Posterior vena cava (tissue), 2 donors: ENCODE measurements around the gene SENP5. TPM values are rescaled to one million over a fixed set of nuclear protein-coding genes. Genes with fewer than 3 reads are reported as not detected.
"Not testable (repeated sequence)": the region's sequence is repeated elsewhere in the genome, so short reads cannot be mapped to it uniquely, and the experiment has no call there.

Experiments used
- DNase-seq: peaks from one replicate; pipeline ENCODE4 v3.0.0-alpha.2; 2020; ENCODE audit warnings: low spot score
- intact Hi-C, 2 donors: fragments of 100-400 bp; cut with DNase I; formaldehyde crosslinking; loops; one replicate each; pipeline versions ENCODE4 v1.14.1 to v1.14.2; 2022 to 2023
- total RNA-seq, 2 donors: library from RNA; stranded (reverse); fragmentation: NEBNext Ultra II Directional; extraction: Animal tissue kit (Norgen Biotek cat#: 25700); gene quantifications; one replicate each; pipeline ENCODE4 v1.2.1, GENCODE V29; 2021
- donor health status: DM: yes; HTN: yes; CAD: no.
- donor health status: DM: yes; HTN: yes; CAD: no.

SENP5 gene
- total RNA-seq, 2 donors from 2014 or later: 26.5 to 35.9 TPM

DNA sequence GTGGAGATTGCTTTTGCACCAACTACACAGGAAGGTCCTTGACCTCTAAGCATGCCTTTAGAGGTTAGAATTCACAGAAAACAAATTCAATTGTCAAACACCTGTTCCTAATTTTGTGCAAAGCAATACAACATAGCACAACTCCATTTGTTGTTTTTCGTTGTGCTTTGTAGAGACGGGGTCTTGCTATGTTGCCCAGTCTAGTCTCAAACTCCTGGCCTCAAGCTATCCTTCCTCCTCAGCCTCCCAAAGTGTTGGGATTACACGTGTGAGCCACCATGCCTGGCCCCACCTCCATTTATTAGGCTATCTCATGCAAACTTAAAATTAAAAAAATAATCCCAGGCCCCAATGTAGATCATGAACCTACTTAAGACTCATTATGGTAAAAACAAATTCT lies 68.6 kb downstream of the SENP5 start:
- no peak for DNase-seq
- intact Hi-C loops: no loop called here

GRCh38 chr3:196938124-196938523 lies 70.4 kb downstream of the SENP5 start:
- DNase-seq: no peak
- intact Hi-C loops: no loop called here

- intact Hi-C loops: no loop called here
- DNase-seq: no peak
Observed at GRCh38 chr3:196938576-196938975, 70.9 kb downstream of the SENP5 start.

DNA sequence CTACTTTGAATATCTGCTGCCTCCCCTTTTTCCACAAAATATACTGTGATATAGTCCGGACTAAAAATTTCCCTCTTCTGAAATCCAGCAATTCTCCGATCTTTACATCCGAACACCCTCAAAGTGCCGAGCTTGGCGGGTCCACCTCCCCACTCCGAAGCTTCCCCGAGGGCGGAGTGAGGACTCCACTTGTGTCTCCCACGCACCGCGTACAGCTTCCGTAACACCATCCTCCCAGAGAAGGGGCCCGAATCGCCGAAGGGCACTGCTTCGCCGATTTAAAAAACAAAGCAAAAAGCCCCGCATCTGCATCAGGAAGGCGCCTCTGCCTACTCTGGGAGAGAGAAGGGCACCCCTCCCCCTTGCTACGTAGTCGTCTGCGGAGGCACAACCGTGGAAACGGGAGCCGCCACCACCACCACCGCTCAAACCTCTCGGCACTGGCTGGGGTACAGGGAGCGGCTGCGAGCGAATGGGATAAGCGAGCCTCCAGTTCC lies 74.1 kb downstream of the SENP5 start:
- intact Hi-C loops: no loop called here
- DNase-seq: peak; percentile 83

DNA sequence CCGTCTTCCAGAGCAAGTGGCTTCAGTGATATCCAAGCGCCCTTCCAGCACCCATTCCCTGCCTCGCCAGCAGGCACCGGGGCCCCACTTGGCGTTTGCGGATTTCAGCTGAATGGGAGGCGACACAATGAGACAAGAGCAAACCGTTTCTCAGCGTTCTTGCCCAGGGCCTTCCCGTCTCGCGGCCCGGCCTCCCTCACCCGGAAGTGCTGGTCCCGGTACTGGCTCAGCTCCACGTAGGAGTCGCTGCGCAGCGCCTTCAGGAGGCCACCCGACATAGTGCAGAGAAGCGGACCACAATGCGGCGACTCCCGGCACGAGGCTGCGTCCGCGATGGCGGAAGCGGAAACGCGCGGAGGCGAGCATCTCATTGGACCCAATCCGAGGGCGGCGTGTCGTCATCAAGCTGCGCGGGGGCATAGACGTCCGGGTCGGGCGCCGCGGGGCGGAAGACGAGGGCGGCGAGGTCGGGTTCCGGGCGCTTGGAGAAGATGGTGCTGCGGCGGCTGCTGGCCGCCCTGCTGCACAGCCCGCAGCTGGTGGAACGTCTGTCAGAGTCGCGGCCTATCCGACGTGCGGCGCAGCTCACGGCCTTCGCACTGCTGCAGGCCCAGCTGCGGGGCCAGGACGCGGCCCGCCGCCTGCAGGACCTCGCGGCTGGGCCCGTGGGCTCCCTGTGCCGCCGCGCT lies 74.7 kb downstream of the SENP5 start, which contains the start of gene NCBP2:
Gene NCBP2 (minus strand): TSS at position 303 of the 689 bp plus-strand sequence. CDS start 25 bp downstream, at position 278.
- peak; percentile 100 for DNase-seq
- intact Hi-C loops: no loop called here

- DNase-seq: no peak
- intact Hi-C loops: no loop called here
Observed at GRCh38 chr3:196942915-196943277, 75.2 kb downstream of the SENP5 start.

DNA sequence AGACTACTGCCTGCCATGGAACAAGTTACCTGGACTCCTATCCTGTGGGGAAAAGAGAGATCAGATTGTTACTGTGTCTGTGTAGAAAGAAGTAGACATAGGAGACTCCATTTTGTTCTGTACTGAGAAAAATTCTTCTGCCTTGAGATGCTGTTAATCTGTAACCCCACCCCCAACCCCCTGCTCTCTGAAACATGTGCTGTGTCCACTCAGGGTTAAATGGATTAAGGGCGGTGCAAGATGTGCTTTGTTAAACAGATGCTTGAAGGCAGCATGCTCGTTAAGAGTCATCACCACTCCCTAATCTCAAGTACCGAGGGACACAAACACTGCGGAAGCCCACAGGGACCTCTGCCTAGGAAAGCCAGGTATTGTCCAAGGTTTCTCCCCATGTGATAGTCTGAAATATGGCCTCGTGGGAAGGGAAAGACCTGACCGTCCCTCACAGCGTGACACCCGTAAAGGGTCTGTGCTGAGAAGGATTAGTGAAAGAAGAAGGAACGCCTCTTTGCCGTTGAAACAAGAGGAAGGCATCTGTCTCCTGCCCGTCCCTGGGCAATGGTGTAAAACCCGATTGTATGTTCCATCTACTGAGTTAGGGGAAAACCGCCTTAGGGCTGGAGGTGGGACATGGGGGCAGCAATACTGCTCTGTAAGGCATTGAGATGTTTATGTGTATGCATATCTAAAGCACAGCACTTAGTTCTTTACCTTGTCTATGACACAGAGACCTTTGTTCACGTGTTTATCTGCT lies 76.5 kb downstream of the SENP5 start:
- DNase-seq, intact Hi-C loops: not testable (repeated sequence)

- intact Hi-C loops: no loop called here
- no peak for DNase-seq
Observed at GRCh38 chr3:196947136-196947859, 79.6 kb downstream of the SENP5 start.

GRCh38 chr3:196947860-196948441 lies 80.2 kb downstream of the SENP5 start:
- intact Hi-C loops: no loop called here
- no peak for DNase-seq

GRCh38 chr3:196948442-196949284 lies 80.9 kb downstream of the SENP5 start:
- intact Hi-C loops: no loop called here
- DNase-seq: no peak

GRCh38 chr3:196949285-196949619 lies 81.5 kb downstream of the SENP5 start:
- no peak for DNase-seq
- intact Hi-C loops: no loop called here

DNA sequence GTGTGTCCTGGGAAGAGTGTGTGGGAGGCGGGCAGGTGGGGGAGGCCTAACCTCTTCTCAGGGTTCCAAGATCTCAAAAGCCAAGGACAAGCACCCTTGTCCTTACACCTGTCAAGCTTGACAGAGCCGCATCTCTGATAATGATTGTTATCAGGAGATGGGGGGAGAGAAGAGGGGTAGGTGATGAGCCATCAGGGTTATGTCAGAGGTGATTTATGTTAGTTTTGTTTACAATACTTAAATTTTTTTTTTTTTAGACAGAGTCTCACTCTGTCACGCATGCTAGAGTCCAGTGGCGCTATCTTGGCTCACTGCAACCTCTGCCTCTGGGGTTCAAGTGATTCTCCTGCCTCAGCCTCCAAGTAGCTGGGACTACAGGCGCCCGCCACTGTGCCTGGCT lies 82.0 kb downstream of the SENP5 start:
- intact Hi-C loops: no loop called here
- DNase-seq: no peak

GRCh38 chr3:196951371-196951770 lies 83.7 kb downstream of the SENP5 start:
- DNase-seq: no peak
- intact Hi-C loops: no loop called here

- no peak for DNase-seq
- intact Hi-C loops: no loop called here
Observed at GRCh38 chr3:196954832-196955231, 87.1 kb downstream of the SENP5 start.

DNA sequence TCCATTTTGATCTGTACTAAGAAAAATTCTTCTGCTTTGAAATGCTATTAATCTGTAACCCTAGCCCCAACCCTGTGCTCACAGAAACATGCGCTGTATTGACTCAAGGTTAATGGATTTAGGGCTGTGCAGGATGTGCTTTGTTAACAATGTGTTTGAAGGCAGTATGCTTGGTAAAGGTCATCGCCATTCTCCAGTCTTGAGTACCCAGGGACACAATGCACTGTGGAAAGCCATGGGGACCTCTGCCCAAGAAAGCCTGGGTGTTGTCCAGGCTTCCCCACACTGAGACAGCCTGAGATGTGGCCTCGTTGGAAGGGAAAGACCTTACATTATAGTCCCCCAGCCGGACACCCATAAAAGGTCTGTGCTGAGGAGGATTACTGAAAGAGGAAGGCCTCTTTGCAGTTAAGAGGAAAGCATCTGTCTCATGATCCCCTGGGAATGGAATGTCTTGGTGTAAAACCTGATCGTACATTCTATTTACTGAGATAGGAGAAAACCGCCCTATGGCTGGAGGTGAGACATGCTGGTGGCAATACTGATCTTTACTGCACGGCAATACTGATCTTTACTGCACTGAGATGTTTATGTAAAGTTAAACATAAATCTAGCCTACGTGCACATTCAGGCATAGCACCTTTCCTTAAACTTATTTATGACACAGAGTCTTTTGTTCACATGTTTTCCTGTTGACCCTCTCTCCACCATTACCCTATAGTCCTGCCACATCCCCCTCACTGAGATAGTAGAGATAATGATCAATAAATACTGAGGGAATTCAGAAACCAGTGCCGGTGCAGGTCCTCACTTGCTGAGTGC lies 94.6 kb downstream of the SENP5 start:
- DNase-seq: no peak
- intact Hi-C loops: no loop called here

DNA sequence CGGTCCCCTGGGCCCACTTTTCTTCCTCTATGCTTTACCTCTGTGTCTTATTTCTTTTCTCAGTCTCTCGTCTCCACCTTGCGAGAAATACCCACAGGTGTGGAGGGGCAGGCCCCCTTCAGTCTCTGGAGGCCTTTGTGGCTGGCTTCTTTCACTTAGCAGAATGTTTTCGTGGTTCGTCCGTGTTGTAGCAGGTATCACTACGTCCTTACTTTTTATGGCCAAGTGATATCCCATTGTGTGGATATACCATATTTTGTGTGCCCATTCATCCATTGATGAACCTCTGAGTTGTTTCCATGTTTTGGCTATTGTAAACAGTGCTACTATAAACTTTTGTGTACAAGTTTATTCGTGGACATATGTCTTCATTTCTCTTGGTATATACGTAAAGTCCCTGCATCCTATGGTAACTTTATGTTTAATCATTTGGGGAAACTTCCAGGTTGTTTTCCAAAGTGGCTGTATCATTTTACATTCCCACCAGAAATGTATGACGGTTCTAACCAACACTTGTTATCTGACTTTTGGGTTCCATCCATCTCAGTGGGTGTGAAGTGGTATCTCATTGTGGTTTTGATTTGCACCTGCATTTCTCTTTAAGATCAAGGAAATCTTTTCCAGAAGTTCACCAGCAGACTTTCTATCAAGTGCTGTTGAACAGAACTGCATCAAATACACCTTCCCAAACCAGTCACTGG lies 95.4 kb downstream of the SENP5 start:
- intact Hi-C loops: no loop called here
- no peak for DNase-seq

- intact Hi-C loops: no loop called here
- no peak for DNase-seq
Observed at GRCh38 chr3:196963631-196963953, 95.9 kb downstream of the SENP5 start.
